Aorta (tissue), 4 donors: ENCODE results near the gene C4orf46. TPM values are rescaled to one million over a fixed set of nuclear protein-coding genes. Genes with fewer than 3 reads are reported as not detected.

Experiments
- polyA plus RNA-seq, 2 donors: library from polyadenylated mRNA; stranded (reverse); fragments of 200-250 nt; gene quantifications; one replicate each; pipeline ENCODE4 v1.2.3, GENCODE V29; 2013
- total RNA-seq, 2 donors: library from RNA; stranded (reverse); fragmentation: NEBNext Ultra II Directional; extraction: Animal tissue kit (Norgen Biotek cat#: 25700); gene quantifications; one replicate each; pipeline ENCODE4 v1.2.1, GENCODE V29; 2021
- donor health status: healthy with polysubstance abuse.
- donor health status: Bipolar disorder and iron deficiency.
- donor health status: DM: no; HTN: no; CAD: no.
- donor health status: DM: yes; HTN: yes; CAD: no.

Gene C4orf46
- total and polyA plus RNA-seq, 4 donors: 1.8 to 3.0 (median 2.5) TPM

Other genes starting within 250 kb of the C4orf46 start
- gene RXFP1, start 150.0 kb downstream of the C4orf46 start, total RNA-seq: under 1 TPM; 0.36 to 0.57 TPM
- 1 to 10 TPM; 1.4 to 2.6 TPM for gene RXFP1, start 150.0 kb downstream of the C4orf46 start, polyA plus RNA-seq
- gene ETFDH, start 409 bp upstream of the C4orf46 start, total RNA-seq: 10 to 100 TPM; 23.8 to 26.0 TPM
- gene ETFDH, start 409 bp upstream of the C4orf46 start, polyA plus RNA-seq: 10 to 100 TPM; 21.9 to 42.0 TPM
- 10 to 100 TPM; 14.2 to 19.7 TPM for gene PPID, start 51.5 kb upstream of the C4orf46 start, total RNA-seq
- 10 to 100 TPM; 20.4 to 36.3 TPM for gene PPID, start 51.5 kb upstream of the C4orf46 start, polyA plus RNA-seq
- 10 to 100 TPM; 71.0 to 97.8 TPM for gene FNIP2, start 97.1 kb upstream of the C4orf46 start, total RNA-seq
- gene FNIP2, start 97.1 kb upstream of the C4orf46 start, polyA plus RNA-seq: 10 to 100 TPM; 17.3 TPM